Measurements from ENCODE around the gene ZSCAN32.

DNA sequence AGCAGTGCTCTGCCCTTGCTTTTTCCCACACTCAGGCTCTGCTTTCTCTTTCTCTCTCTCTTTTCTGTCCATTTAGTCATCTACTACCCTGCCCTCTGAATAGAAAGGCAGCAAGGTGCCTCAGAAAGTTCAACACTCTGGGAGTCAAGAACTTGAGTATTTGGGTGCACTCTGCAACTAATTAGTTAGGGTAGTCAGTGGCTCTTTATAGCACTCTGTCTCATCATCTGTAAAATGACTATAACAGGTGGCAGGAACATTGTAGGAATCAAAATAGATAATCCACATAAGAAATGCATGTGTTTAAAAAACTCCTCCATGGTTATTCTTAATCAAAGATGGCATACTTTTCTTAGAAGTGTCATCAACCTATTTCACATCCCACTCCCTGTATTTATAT is 37.9 kb downstream of the ZSCAN32 start:
- TF ChIP-seq EP300 (IDR thresholded peaks at IDR 0.05) (no peak), CTCF (IDR thresholded peaks at IDR 0.05) (no peak), POLR2A (IDR thresholded peaks at IDR 0.05) (no peak), POLR2AphosphoS5 (IDR thresholded peaks at IDR 0.05) (no peak)
